Activated CD8-positive, alpha-beta memory T cell treated with anti-CD3 and anti-CD28 coated beads, Interleukin-2, amount 50 U/mL, for 1 hour (primary cell): ENCODE results near the gene STAT5B.

Experiments
- DNase-seq: peaks from one replicate; pipeline ENCODE4 v3.0.0-alpha.2; 2020; ENCODE audit errors: extremely low read depth

Gene STAT5B

DNA sequence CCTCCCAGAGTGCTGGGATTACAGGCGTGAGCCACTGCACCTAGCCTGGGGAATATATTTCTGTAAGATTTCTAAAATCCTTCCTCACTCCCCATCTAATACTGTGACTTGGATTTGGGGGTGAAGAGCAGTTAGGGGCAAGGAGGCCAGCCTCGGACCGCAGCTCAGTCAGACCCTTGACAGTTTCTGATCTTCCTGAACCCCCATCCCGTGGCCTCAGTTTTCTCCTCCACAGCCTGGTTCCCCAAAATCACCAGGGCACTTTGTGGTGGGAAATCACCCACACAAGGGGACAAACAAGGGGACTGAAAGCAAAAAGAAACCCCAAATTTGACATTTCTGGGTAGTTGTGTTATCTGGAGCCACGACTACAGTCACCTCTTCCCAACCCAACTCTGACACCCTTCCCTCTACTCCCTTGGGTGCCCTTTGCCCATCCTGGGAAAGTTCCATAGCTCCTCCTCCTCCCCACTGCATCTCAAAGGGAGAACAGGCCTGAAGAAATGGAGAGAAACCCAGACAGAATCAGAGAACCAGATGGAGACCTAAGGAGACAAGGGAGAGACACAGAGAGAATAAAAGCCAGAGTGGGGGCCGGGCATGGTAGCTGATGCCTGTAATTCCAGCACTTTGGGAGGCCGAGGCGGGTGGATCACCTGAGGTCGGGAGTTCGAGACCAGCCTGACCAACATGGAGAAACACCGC is 9.3 kb upstream of the STAT5B start:
- DNase-seq, result no peak

DNA sequence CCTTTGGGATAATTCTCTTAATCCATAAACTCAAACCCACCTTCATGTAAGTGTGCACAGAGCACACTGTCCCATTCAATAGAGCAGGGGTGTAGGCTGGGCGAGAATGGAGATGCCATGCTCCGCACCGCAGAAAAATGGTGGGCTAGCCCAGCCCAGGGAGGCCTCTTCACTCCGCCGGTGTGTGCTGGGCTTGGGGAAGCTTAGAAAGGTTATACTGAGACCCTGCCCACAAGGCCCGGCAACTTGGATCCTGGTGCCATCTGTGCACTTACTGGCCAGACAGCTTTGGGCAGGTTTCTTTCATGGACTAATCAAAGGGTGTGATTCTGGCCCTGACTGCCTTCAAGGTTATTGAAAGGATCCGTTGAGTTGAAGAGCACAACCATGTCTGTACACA is 8.4 kb upstream of the STAT5B start:
- DNase-seq, result no peak

- no peak for DNase-seq
These were observed 7.8 kb upstream of the STAT5B start for GRCh38 chr17:42284024-42284369.

DNA sequence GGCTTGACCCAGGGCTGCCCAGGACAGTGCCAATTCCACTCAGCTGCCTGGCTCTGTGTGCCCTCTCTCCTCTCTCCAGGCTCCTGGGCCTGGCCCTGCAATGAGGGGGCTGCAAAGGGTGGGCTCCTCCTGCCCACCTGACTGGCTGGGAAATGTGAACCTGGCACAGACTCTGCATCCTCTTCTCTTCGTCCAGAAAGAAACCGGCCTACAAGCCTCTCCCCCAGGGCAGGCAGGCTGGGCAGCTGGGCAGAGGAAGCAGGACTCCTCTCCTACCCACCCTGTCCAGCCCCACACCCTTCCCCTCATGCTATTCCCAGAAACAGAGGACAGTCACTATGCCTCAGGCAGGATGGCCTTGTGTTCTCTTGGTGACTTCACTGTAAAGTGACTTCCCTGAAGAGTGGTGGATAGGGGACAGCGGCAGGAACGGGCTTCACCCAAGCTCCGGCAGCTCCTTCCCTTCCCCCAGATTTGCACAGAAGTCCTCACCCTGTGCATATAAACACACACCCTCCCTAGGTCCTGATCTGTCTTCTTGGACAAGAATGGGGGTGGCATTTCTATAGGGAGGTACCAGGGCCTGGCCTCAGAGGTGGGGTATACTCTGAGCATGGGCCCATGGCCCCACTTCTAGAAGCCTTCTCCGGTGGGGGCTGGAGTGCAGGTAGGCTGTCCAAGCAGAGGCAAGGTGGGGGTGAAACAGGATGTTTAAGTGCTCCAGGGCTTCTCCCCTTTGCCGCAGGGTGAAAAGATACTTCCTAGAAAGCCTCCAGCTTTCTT is 7.2 kb upstream of the STAT5B start:
- no peak for DNase-seq

GRCh38 chr17:42282478-42283080 is 6.4 kb upstream of the STAT5B start:
- no peak for DNase-seq

DNA sequence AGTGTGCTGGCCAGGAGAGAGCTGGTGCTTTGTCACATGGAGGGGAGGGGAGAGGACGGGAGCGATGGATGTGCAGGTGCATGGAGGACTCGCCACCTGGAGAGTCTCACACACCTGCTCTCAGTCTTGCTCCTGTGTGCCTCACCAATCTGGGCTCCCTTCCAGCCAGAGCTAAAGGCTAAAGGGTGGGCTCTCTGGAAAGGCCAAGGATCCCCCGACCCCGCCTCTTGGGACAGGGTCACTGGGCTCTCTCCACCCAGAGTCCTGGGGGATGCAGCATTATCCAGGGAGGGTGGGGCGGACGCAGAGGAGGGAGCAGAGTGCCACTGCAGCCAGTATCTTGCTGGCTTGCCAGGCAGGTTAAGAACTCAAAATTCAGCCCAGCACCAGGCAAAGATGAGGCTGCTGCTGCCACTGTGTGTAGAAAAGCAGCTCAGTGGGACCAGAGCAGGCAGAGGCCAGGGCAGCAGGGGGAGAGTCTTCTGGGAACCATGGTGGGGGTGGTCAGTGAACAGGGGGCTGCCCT is 5.4 kb upstream of the STAT5B start:
- DNase-seq, result no peak

DNA sequence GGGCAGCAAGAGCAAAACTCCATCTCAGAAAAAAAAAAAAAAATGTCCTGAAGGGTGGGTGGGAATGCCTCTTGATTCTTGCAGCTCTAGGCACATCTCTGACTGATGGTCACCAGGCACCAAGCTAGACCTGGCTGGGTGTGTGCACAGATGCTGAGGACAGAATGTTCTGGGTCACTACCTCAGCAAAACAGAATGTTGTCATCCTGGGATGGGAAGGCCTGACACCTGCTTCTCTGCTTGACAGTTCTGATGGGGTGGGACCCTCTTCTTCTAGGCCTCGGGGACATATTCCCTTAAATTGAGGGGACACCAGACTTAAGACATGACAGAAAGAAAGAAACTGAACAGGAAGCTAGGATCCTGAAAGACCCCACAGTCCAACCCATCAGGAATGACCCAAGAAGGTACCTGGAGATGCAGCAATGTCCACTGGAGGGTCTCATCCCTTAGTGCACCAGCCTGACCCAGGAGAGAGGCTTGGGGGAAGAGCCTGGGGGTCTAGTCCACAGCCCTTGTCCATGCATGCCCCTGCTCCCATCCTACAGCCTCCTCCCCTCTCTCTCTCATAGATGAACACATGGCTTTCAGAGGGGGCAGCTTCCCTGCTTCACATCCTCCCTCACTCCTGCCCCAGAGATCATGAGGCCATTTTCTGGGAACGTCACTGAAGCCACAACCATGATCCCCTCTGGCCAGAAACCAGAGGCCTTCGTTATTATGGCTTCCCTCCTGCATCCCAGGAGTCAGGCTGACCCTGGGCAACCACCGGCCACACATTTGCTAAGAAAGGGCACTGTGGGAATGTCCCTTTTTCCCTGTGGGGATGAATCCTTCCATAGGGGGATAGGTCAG is 3.8 kb upstream of the STAT5B start:
- no peak for DNase-seq

GRCh38 chr17:42277342-42277712 is 1.1 kb upstream of the STAT5B start:
- no peak for DNase-seq

DNA sequence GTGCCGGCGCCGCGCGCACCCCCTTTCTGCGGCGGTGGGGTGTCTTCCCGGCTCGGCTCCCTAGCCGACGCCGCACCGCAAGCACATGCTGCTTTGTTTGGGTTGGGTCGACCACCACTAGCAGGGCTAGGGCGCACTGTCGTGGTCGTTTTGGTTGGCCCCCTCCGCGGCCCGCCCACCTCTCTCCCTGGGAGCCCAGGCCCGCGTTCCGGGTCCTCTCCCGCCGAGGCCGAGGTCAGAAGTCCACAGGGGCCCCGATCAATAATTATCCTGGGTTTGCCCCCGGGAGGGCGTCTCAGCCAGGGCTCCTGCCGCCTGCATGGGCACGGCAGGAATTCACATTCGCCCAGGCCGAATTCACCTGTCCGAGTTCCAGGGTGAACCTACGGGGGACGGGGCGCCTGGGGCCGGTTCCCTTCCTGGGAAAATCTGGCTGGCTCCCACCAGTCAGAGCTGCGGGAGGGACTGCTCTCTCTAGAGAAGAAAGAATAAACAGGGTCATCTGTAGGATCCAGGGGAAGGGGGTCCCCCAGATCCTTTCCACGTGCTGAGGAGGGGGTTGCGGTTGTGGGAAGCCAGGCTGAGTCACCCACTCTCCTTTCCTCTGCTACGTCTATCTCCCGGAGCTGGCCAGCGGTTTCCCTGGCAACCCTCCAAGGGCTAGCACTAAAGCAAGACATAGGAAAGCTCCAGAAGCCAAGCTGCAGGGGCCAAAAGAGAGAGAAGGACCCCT is 584 bp upstream of the STAT5B start:
- DNase-seq, result no peak

DNA sequence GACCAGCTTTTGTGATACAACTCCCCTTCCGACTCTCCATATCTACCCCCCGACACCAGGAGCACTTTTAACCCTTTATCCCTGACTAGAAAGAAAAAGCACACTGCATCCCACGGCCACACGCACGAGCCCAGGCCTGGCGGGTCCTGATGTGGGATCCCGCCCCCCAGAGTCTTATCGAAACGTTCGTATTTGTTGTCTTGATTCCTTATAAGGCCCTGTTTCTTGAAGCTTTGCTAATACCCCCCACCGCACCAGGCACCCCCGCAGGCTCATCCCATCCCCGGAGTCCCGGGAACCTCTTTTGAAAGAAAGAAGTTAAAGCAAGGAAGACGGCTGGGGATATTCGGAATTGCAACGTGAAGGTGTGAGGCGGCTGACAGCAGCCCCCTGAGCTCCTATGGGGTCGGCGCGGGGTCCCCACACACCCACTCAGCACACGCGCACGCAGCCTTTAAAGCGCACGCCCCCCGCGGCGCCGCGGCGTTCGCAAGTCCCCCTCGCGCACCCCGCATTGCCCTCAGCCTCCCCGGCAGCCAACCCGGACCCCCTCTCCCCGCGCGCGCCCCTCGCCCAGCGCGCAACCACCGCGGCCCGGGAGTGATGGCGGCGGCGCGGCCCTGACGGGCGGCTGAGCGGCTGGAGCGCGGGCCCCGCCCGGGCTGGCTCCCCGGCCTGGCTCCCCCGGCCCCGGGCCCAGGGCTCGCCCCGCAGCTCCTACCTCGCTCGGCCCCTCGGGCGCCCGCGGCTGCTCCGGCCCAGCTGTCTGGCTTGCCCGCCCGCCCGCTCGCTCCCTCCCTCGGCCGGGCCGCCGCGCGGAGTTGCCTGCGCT is 448 bp downstream of the STAT5B start:
- no peak for DNase-seq

DNA sequence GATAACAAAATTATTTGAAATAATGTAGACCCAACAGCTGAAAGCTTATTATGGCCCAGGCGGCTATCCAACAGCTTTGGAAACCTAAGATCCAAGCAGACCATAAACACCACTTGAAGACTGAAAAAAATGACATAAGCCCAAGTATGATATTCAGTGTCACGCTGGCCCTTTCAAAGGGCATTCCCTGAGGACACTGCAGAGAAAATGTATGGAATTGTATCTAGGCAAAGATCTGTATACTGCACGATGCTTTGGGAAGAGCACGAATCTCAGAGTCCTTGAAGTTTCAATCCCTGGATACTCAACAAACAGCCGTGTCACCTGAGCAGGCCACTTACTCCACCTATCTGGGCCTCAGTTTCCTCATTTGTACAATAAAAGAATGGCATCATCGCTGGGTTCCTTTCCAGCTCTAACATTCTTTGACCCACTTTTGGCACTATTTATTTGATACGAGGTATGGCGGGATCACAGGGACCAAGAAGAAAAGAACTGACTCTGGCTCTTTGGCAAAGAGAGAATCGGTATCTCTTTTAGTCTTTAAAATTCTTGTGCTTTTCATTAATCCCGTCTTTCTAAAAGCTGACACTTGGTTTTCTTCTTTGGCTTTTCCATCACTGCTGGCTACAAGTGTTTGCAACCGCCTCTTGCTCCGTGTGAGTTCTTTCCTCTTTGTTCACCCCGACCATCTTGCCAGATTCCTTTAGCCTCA is 1.2 kb downstream of the STAT5B start:
- no peak for DNase-seq

DNA sequence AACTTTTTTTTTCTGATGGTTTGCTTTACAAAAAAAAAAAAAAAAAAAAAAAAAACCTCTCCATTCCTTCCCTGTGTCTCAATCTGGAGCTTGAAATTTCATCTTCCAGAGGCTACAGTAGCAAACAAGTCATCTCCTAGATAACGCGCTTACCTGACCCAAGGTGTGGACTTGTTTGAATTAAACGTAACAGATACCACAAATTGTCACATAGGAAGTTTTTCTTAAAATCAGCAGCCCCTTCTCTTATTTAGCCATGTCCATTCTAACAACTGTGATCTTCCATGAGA is 2.0 kb downstream of the STAT5B start:
- no peak for DNase-seq

DNA sequence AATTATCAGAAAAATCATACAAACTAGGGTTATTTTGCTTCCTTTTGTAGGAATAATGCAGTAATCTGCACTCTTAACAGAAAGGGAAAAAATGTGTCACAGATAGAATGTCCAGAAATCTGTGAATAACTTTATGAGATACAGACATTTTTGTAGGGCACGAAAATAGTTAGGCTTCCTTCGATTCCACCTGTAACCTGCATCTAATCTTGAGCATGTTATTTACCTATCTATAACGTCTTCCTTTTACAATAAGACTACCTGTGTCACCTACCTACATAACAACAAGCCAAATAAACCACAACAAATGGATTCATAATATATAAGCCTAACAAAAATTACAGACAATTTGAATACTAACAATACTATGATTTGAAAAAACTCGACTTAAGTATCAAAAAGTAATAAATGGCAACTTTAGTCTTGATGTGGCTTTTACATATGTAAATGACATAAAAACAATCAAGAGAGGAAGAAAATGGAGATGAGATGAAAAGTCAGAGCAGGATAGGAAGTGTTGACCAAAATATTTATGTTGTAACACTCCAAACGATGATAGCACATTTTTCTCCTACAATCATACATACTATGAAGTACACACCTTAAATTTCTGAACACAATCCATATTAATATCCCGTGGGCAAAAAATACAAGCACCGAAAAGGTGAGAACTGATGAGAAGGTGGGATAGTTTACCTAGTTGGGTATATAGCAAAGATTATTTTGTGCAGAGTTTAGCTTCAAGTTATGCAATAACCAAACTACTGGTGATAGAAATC is 2.5 kb downstream of the STAT5B start:
- DNase-seq, result no peak

DNA sequence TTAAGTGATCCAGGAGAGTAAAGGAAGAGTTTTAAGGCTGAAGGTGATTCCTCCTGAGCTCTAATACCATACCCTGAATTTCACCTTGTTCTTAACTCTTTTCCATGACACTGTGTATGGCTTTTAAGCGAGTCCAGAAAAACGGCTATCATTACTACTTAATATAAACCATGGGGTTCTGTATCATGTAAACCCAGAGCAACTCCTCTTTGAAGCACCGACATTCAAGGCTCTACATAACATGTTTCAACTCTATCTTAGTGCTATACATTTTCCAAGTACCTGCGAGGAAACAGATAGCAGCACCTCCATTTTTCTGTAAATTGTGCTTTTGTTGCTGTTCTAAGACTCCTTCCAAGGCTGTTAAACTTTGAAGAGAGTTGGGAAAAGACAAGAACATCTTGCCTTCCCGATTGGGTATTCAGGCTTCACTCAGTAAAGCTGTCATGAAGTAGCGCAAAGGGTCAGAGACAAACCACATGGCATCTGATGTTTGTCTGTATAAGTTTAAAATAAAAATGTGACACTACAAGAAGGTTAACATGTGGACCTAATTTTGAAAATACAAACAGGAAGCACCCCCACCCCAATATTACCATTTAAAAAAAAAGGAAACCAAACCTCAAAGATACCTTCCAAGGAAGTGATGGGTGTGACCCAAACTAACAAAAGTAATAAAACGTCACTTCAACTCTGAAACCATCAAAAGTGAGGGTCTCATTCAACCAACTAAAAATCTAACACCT is 3.9 kb downstream of the STAT5B start:
- DNase-seq, result no peak

GRCh38 chr17:42271779-42272035 is 4.5 kb downstream of the STAT5B start:
- no peak for DNase-seq

GRCh38 chr17:42271006-42271778 is 5.0 kb downstream of the STAT5B start:
- DNase-seq, result no peak

DNA sequence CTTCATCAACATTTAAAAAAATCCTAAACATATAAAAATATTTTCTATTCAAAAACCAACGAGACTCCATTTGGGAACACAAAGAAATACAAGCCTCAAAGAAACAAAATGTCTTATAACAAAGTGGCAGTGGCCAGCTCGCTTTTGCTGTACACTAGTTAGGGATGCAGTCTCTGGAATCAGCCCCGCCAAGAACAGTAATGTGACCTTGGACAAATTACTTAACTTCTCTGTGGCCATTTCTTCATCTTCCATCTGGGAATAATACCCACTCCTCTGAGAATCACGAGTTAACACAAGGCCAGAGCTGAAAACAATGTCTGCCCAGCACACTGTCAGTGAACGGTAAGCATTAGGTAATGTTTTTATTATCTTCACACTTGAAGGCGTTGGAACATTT is 5.6 kb downstream of the STAT5B start:
- no peak for DNase-seq

DNA sequence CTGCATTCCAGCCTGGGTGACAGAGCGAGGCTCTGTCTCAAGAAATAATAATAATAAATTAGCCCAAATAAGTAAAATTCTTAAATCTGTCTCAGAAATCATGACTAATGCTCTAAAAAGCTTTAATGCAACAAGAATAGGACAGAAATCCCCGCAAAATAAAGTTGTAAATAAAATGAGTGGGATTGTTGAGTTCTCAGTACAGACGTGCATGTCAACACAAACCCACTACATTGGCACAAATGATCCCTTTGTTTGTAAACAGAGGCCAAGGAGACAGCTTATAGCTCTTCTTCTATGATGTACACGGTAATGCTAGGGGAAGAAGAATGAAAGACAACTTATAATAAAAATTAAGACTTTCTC is 6.0 kb downstream of the STAT5B start:
- DNase-seq, result no peak
